NCI-H1048 (cell line): ENCODE data around the gene NPFF.

ENCODE experiments used
- DNase-seq: peaks from one replicate; lab custom pipeline; 2025; lab: John Stamatoyannopoulos, UW

NPFF gene

DNA sequence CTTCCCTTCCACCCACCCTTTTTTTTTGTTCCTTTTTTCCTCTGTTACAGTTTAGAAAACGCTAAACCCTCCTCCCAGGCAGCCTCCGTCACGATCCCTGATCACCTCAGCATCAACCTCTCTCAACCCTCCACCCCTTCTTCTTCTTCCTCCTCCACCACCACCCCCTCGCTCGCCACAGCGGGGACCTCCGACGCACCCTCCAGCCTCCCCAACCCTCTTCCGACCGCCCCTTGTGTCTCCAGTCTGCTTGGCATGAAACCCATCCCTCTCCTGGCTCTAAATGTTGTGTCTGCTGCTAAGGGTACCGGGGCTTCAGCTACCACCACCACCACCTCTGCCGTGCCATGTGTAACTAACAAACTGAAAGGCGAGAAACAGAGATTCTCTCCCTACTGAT is 32.5 kb downstream of the NPFF start:
- DNase-seq = no peak

DNA sequence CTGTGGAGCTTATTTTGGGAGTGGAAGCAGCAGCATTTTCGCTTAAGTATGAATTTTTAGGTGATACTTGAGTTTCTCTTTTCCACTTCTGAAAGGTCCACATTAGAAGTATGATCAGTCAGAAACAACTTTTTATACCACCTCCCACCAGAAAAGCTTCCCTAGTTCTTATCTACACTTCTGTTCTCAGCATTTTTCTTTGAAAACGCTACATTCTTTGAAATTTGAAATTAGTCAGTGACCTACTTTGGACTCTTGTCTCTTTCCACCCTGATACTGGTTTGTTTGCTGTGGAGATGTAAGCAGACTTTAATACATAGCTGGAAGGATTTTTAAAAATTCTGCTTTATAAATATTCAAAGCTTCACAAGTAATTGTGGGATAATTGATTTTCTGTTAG is 33.2 kb downstream of the NPFF start:
- no peak for DNase-seq

DNA sequence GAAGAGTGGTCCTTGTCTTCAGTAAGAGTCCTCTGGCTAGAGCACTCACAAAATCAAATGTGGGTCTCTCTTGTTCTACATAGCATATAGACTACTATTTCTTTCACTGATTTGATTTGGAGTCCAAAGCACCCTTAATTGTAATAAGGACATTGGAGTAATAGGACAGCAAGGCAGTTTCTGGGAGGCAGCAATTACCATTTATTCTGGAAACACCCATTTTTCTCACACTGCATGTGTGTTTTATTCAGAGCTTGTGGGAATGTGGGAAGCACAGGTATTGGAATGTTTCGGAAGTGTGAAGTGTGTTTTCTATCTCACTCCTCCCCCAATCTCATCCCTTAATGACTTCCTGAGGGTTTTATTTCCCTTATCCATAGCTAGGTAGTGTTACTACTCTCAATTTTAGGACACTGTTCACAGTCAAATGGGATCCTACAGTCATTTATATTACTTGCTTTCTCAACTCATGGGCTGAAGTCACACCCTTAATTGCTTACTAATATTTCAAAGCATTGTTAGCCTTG is 35.2 kb downstream of the NPFF start:
- no peak for DNase-seq

DNA sequence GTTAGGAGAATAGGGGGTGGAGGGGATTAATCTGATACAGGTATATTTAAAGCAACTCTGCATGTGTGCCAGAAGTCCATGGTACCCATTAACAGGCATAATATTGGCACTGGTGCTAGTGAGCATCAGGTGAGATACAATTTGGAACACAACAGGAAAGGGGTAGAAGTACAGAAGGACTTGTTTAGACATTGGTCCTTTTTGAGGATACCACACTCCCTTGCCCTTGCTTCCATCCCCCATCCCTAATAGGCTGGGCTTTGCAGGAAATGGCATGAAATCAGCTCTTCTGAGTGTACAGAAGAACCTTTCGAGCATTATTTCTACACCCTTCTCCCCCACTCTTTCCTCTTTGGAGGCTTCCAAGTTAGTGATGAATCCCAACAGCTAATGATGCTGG is 39.0 kb downstream of the NPFF start:
- no peak for DNase-seq

DNA sequence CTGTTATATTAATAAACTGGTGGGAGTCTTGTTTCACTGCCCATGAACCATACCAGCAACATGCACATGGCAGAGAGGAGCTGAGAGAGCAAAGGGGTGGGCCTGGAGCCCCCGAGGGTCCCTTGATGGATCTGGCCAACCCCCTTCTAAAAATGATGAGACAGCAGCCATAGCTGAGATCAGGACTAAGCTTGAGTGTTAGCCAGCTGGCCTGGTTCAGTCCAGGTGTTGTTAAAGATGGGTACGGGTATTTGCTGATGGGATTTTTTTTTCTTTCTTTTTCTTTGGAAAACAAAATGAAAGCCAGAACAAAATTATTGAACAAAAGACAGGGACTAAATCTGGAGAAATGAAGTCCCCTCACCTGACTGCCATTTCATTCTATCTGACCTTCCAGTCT is 39.4 kb downstream of the NPFF start:
- DNase-seq = no peak

DNA sequence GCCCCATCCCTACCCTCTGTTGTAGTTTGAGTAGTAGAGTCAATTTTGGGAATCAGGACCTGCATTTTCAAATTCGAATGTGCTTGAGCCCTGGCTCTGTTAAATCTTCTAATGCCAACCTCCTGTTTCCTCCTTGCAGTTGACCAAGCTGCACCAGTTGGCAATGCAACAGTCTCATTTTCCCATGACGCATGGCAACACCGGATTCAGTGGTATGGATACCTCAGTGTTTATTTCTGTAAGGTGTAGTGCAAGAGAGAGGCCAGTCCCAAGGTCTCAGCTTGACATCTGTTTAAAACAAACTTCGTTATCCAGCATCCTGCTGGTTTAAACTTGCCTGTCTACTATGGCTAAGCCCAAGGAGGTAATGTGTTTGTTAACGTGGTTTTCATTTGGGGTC is 40.2 kb downstream of the NPFF start:
- DNase-seq = no peak

DNA sequence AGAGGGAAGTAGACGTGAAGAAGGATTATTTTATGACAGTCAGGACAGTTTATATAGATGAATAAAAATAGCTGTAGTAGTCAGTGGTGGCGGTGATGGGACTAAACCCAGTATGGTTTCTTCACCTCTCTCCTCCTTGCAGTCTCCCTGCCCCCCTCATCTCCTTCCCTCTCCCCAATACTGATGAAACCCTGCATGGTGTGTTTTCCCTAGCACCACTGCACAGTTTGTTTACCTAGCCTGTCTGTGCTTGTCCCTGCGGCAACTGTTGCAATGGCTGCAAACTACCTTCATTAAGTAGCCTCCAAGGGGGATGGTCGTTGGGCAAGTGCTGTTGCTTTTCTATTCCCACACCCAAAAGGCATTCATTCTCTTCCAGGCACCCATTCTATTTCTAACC is 40.6 kb downstream of the NPFF start:
- DNase-seq = no peak

DNA sequence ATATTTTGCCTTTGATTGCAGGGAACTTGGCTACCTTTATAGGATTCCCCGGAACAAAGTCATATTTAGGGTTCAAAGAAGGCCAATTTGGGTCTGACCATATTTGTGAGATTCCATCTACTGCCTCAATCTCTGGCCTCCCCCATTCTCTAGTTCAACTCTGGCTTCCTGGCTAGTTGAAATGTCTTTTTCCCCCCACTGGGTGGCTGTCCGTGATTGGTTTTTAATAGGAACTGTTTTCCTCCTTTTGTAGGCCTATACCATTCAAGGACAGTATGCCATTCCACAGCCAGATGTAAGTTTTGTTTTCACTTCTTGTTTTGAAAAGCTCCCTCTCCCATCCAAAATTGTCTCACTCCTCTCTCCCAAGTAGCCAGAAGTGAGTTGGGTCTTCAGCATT is 41.6 kb downstream of the NPFF start:
- no peak for DNase-seq

DNA sequence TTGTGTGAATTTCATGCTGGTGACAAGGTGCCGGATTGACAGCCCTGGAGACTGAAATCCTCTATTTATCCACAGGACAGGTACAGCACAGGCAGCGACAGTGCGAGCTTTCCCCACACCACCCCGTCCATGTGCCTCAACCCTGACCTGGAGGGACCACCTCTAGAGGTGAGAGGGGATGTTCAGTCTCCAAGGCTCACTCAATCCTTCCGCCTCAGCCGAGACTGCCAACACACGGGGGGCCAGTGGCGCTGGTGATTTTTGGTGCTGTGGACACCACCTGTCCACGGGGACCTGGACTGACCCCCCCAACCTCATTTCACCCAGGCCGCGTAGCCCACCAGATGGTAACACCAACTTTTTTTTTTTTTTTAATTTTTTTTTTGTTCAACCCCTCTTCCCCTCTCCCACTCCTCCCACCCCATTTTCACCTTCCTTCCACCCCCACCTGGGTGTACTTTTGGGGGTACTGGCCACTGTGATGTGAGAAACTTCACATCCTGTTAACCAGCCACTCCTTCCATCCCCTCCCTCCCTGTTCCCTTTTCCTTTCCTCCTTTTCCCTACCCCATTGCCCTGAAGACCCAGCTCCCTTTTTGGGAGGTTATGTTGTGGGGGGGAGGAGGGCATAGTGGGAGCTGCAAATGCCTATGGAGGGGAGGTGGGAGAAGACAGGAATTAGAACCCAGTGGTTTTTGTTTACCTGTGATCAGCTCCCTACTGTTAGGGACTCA is 42.4 kb downstream of the NPFF start:
- no peak for DNase-seq

DNA sequence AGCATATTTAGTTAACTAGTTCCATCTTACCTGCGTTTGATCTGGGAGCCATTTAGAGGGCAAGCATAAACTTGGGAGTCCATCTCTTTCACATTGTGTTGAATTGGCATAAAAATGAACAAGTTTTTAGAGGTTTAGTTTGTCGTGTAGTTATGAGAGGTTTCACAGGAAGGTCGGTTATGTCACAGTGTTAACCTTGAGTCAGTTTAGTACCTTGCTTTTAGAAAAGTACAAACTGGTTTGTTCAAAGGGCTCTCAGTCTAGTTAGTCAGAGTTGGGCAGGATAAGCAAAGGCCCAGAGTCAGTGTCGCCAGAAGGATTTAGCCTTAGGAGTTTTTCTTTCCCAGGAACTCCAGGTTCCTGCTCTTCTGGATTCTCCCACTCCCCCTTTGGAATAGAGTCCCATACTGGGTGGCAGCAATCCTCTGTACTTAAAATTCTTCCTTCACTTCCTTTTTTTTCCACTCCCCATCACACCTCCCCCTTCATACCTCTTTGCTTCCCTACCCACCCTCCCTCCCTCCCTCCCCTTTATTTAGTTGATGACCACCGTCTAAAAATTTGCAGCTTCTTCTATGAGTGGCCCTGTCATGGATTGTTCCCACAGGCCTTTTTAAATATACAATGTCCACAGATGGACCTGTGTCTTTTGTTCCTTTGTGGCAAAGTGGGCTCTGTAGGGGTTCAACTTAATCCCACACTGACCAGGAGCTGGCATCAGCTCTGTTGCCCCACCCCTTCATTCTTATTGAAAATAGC is 43.3 kb downstream of the NPFF start:
- DNase-seq = no peak

DNA sequence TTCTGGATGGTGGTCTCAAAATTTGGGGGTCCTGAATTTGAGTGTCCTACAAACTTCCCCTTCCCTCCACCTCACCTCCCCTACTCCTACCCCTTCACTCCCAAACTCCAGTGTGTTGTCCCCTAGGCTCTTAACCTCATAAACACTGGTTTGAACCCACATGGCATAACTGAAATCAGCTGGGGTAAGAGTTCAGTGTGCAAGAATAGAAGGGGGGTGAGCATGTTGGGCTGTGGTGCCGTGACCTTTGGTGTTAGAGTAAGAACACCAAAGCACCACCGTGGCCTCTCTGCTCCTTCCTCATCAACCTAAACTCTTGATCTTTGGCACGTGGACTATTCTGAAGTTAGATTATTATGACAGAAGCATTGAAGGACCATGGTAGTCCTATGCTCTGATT is 44.3 kb downstream of the NPFF start:
- DNase-seq = no peak

DNA sequence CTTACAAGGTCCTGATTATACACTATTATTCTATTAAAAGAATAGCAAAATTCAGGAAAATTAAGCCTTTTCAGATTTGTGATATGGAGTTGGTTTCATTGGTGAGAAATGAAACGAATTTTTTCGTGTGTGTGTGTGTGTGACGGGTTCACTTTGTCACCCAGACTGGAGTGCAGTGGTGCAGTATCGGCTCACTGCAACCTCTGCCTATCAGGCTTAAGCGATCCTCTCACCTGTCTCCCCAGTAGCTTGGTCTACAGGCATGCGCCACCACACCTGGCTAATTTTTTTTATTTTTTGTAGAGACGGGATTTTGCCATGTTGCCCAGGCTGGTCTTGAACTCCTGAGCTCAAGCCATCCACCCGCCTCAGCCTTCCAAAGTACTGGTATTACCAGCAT is 45.7 kb downstream of the NPFF start:
- no peak for DNase-seq

DNA sequence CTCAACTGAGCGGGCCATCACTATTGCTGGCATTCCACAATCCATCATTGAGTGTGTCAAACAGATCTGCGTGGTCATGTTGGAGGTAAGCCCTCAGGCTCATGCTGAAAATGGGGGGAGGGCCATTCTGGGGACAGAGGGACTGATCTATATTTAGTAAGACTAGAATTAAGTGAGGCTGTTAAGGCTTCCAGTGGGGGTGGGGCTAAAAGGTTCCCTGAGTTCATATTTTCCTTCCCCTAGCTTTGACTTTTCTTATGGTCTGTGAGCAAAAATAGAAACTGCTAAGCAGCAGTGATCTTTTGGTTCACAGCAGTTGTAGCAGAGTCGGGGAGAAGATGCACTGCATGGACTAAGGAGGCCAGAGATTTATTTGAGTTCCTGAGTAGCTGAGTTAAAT is 46.2 kb downstream of the NPFF start:
- no peak for DNase-seq

DNA sequence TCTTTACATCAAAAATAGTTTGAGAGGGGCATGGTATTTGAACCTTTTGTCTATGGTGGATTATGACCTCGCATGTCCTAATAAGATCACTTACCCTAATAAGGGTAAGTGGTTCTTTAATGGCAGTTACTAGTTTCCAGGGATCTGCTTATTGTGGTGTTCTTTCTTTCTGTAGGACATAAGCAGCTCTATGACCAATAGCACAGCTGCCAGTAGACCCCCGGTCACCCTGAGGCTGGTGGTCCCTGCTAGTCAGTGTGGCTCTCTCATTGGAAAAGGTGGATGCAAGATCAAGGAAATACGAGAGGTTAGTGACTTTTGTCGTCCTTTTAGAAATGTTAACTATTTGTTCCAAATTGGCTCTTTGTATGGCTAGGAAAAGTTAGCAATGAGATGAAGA is 48.2 kb downstream of the NPFF start:
- no peak for DNase-seq
